Esophagus muscularis mucosa (tissue), 4 donors: ENCODE measurements around the gene SELENOM. TPM values are rescaled to one million over a fixed set of nuclear protein-coding genes. Genes with fewer than 3 reads are reported as not detected.
A peak's percentile ranks its signal among the peaks of the same experiment; 100 is the strongest.

Experiments used
- DNase-seq: peaks from one replicate; pipeline ENCODE4 v3.0.0-alpha.2; 2017; ENCODE audit errors: extremely low spot score
- H3K27ac ChIP-seq, 4 donors: fragments of 200-600 bp; sonication (generic); replicated peaks in 1 of 4; 1 replicate in 3 of 4; 2 replicates in 1 of 4; pipeline ENCODE4 v1.5.1; 2016 to 2019; ENCODE audit warnings: mild to moderate bottlenecking in 1 of 4
- H3K27me3 ChIP-seq, 4 donors: fragments of 200-600 bp; sonication (generic); one replicate each; pipeline versions ENCODE4 v1.5.1 to v1.6.0; 2016 to 2019
- H3K36me3 ChIP-seq, 4 donors: fragments of 200-600 bp; sonication (generic); one replicate each; pipeline ENCODE4 v1.5.1; 2016 to 2019
- H3K4me1 ChIP-seq, 4 donors: fragments of 200-600 bp; sonication (generic); one replicate each; pipeline ENCODE4 v1.5.1; 2016 to 2019
- H3K4me3 ChIP-seq, 4 donors: fragments of 200-600 bp; sonication (generic); 1 replicate in 2 of 4; 2 replicates in 2 of 4; pipeline ENCODE4 v1.5.1; 2016 to 2019; ENCODE audit warnings: mild to moderate bottlenecking in 4 of 4, moderate library complexity in 1 of 4
- H3K9me3 ChIP-seq, 4 donors: fragments of 200-600 bp; sonication (generic); 1 replicate in 3 of 4; 2 replicates in 1 of 4; pipeline ENCODE4 v1.5.1; 2016 to 2019
- CTCF ChIP-seq, 3 experiments: fragments of 200-600 bp in 2 of 3; fragments of 450-650 bp in 1 of 3; sonication (generic) in 2 of 3; IDR thresholded peaks; one replicate each; pipeline ENCODE4 v1.5.1; 2017 to 2019; ENCODE audit warnings: antibody characterized with exemption in 3 of 3, mild to moderate bottlenecking in 2 of 3, moderate library complexity in 1 of 3
- EP300 ChIP-seq: sonication (generic); formaldehyde crosslinking; IDR thresholded peaks from one replicate; pipeline ENCODE4 v1.6.1; 2017; ENCODE audit warnings: antibody characterized with exemption
- POLR2A ChIP-seq: fragments of 450-650 bp; IDR thresholded peaks from one replicate; pipeline ENCODE4 v1.6.1; 2017; ENCODE audit warnings: antibody characterized with exemption, moderate library complexity, mild to moderate bottlenecking, low read depth
- POLR2AphosphoS5 ChIP-seq, 2 donors: sonication (generic); formaldehyde crosslinking; IDR thresholded peaks; one replicate each; pipeline ENCODE4 v1.6.1; 2017; ENCODE audit warnings: antibody characterized with exemption in 2 of 2
- WGBS: methylation state at CpG from one replicate; pipeline ENCODE4 v1.1.5; 2018; 5-methylcytosine and 5-hydroxymethylcytosine counted together
- intact Hi-C: fragments of 100-400 bp; cut with DNase I; formaldehyde crosslinking; loops from one replicate; pipeline ENCODE4 v1.15.1; 2023
- total RNA-seq, 4 donors: library from RNA; depleted of rRNA; stranded (reverse); fragments of >200 nt; gene quantifications; one replicate each; pipeline versions ENCODE4 v1.1.0 to v1.2.1, GENCODE V29; 2016

The SELENOM gene
- total RNA-seq, 4 donors from 2014 or later, result 1,118 to 1,733 (median 1,416) TPM

- peaks cover 17 to 31% (median 28%) of the 10 kb centered on the region in 4 donors for H3K4me1 ChIP-seq
- H3K4me3 ChIP-seq, result peak within 1 kb of the TSS; percentile 44 to 57 (median 52)
- intact Hi-C loops, result no loop called here
- no peak for DNase-seq
- H3K36me3 ChIP-seq, result no peaks in the 10 kb centered on the region
- no peaks in the 10 kb centered on the region for H3K9me3 ChIP-seq
- WGBS, result 3% methylated on average over 5 of the region's 10 CpGs
- H3K27me3 ChIP-seq, result no peaks in the 10 kb centered on the region
- H3K27ac ChIP-seq, result peak within 1 kb of the TSS; percentile 45 to 66 (median 55)
- peak in 1 of 2 donors; percentile 23 for TF ChIP-seq POLR2AphosphoS5 (IDR thresholded peaks at IDR 0.05)
- no peak for TF ChIP-seq EP300
Observed at GRCh38 chr22:31122532-31123291, 15.3 kb upstream of the SELENOM start, which contains the start of gene INPP5J. Gene INPP5J (plus strand): TSS chr22:31122966. CDS start chr22:31123015, 49 bp downstream.

- TF ChIP-seq CTCF (IDR thresholded peaks at IDR 0.05) (no peak), POLR2AphosphoS5 (IDR thresholded peaks at IDR 0.05) (no peak), POLR2A (no peak), EP300 (no peak)
- no peaks in the 10 kb centered on the region for H3K9me3 ChIP-seq
- 68% methylated on average over 2 of the region's 2 CpGs for WGBS
- intact Hi-C loops, result no loop called here
- H3K36me3 ChIP-seq, result no peaks in the 10 kb centered on the region
- peaks cover 17 to 31% (median 28%) of the 10 kb centered on the region in 4 donors for H3K4me1 ChIP-seq
- H3K27me3 ChIP-seq, result no peaks in the 10 kb centered on the region
- no peak for DNase-seq
- H3K27ac ChIP-seq, result peak overlapping the region; percentile 45 to 66 (median 55)
- H3K4me3 ChIP-seq, result peak overlapping the region in 2 of 4 donors; percentile 44 to 51
Observed at GRCh38 chr22:31122196-31122531, 14.8 kb upstream of the SELENOM start.

- no peaks in the 10 kb centered on the region for H3K36me3 ChIP-seq
- TF ChIP-seq EP300 (no peak), POLR2A (no peak), CTCF (IDR thresholded peaks at IDR 0.05) (no peak), POLR2AphosphoS5 (IDR thresholded peaks at IDR 0.05) (no peak)
- no peak overlapping the region for H3K4me3 ChIP-seq
- H3K9me3 ChIP-seq, result no peaks in the 10 kb centered on the region
- peaks cover 17 to 31% (median 28%) of the 10 kb centered on the region in 4 donors for H3K4me1 ChIP-seq
- no peak overlapping the region for H3K27ac ChIP-seq
- intact Hi-C loops, result no loop called here
- WGBS, result 97% methylated on average over 4 of the region's 4 CpGs
- H3K27me3 ChIP-seq, result no peaks in the 10 kb centered on the region
- DNase-seq, result no peak
Observed at GRCh38 chr22:31121403-31121802, 14.0 kb upstream of the SELENOM start.

- DNase-seq, result no peak
- intact Hi-C loops, result no loop called here
- Histone ChIP-seq H3K27me3 (no peaks in the 10 kb centered on the region), H3K36me3 (no peaks in the 10 kb centered on the region), H3K9me3 (no peaks in the 10 kb centered on the region), H3K4me1 (peaks cover 17 to 31% (median 28%) of the 10 kb centered on the region in 4 donors), H3K27ac (no peak overlapping the region), H3K4me3 (no peak overlapping the region)
- TF ChIP-seq EP300, result no peak
- no peak for TF ChIP-seq CTCF (IDR thresholded peaks at IDR 0.05)
- no peak for TF ChIP-seq POLR2AphosphoS5 (IDR thresholded peaks at IDR 0.05)
- no peak for TF ChIP-seq POLR2A
- WGBS, result 100% methylated on average over 1 of the region's 1 CpG
Observed at GRCh38 chr22:31120642-31121041, 13.3 kb upstream of the SELENOM start.

GRCh38 chr22:31120230-31120629, 12.9 kb upstream of the SELENOM start:
- Histone ChIP-seq H3K27me3 (no peaks in the 10 kb centered on the region), H3K4me1 (peaks cover 17 to 31% (median 28%) of the 10 kb centered on the region in 4 donors)

More at GRCh38 chr22:31120230-31120629, 12.9 kb upstream of the SELENOM start:
- intact Hi-C loops, result no loop called here
- no peak overlapping the region for H3K4me3 ChIP-seq
- H3K9me3 ChIP-seq, result no peaks in the 10 kb centered on the region
- no peak for TF ChIP-seq EP300
- no peak for TF ChIP-seq POLR2A
- TF ChIP-seq POLR2AphosphoS5 (IDR thresholded peaks at IDR 0.05), result no peak
- TF ChIP-seq CTCF (IDR thresholded peaks at IDR 0.05), result no peak
- no peak overlapping the region for H3K27ac ChIP-seq
- no peak for DNase-seq
- WGBS, result 73% methylated on average over 2 of the region's 5 CpGs
- H3K36me3 ChIP-seq, result no peaks in the 10 kb centered on the region
